Activated CD8-positive, alpha-beta memory T cell treated with anti-CD3 and anti-CD28 coated beads for 24 hours (primary cell): Measurements from ENCODE around the gene NTMT1.
"Not testable (repeated sequence)": the region's sequence is repeated elsewhere in the genome, so short reads cannot be mapped to it uniquely, and the experiment has no call there.

Source experiments
- DNase-seq: peaks from one replicate; pipeline ENCODE4 v3.0.0-alpha.2; 2020

Gene NTMT1

DNA sequence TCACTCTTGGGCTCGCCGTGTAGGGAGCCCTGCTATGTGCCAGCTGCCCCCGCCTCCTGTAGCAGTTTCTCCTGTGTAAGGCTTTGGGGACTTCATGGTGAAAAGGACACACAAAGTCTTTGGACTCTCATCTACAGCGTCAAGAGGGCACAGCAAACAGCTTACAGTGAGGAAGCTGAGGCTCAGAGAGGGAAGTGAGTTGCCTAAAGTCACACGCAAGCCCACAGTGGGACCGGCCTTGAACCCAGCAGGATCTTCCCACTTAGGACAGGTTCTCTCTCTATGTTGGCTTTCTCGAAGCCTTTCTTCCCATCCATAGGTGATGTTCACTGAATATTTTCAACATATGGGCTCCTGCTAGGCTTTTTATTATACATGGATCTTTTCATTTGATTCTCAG is 29.7 kb downstream of the NTMT1 start:
- DNase-seq, result no peak

- DNase-seq, result no peak
Observed at GRCh38 chr9:129656795-129657390, 30.9 kb downstream of the NTMT1 start.

- DNase-seq, result no peak
Observed at GRCh38 chr9:129661029-129661428, 35.1 kb downstream of the NTMT1 start.

GRCh38 chr9:129662239-129662638 is 36.3 kb downstream of the NTMT1 start:
- DNase-seq, result not testable (repeated sequence)

DNA sequence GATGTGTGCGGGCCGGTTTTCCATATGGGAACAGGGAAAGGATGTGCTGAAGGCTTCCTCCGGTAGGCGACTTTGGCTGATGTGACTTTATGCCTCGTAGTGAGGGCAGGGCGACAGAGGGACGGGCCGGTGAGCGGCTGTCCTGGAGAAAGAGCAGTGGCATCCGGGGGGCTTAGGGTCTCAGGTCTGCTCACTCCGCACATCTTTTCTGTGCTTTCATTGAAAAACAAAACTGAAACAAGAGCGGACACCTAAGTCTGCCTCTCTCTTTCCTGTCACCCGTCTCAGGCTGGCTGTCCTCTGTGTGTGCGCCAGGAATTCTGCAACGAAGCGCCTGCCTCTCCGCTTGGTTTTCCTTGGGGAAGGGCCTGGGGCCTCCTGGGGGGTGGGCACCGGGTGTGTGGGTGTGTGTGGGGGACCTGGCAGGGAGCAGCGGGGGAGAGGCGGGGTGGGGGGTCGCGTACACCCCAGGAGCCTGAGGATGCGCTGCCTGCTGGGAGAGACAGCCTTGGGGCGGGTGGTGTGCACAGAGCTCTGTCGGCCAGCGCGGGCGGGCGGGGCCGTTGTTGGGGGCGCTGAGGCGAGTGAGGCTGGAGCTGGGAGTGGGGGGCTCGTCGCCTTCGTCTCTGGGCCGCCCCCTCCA is 38.9 kb downstream of the NTMT1 start:
- DNase-seq, result no peak

DNA sequence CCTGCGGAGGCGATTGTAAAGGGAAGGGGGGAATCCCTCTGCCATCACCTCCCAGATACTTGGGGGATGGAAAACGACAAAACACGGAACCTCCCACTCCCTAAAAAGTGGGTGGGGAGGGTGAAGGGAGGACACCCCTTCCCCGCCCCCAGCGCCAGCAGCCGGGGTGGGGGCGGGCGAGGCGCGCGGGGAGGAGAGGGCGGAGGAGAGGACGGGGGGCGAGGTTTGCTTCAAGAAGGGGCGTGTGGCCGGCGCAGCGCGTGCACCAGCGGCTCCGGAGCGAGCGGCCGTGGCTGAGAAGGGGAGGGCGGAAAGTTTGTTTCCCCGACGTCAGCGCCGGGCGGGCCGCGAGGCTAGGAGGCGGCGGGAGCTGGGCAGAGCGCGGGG is 39.4 kb downstream of the NTMT1 start, which contains the start of gene PRRX2:
Gene PRRX2 (plus strand): TSS at position 259 of the 387 bp plus-strand sequence. CDS start 221 bp downstream, outside the sequence.
- peak; percentile 72 for DNase-seq

DNA sequence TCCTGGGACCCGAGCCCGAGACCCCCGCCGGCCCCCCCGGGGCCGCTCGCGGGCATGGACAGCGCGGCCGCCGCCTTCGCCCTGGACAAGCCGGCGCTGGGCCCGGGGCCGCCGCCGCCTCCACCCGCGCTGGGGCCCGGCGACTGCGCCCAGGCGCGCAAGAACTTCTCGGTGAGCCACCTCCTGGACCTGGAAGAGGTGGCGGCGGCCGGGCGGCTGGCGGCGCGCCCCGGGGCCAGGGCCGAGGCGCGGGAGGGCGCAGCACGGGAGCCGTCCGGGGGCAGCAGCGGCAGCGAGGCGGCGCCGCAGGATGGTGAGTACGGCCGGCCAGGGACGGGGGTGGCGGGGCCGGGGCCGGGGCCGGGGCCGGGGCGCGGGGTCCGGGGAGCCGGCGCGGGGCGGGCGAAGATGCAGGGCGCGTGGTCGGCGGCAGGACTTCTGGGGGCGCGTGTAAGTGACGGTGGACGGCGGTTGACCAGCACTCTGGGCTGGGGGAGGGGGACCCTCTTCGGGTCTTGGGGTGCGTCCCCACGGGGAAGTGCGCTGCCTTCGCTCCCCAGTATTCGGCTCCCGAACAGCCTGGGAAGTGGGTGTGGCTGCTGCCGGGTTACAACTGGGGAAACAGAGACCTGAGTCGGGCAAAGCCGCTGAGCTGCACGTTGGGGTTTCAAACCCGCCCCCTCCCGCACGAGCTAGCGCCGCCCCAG is 40.0 kb downstream of the NTMT1 start:
- no peak for DNase-seq

GRCh38 chr9:129666575-129666974 is 40.6 kb downstream of the NTMT1 start:
- no peak for DNase-seq

- no peak for DNase-seq
Observed at GRCh38 chr9:129667378-129667777, 41.4 kb downstream of the NTMT1 start.

GRCh38 chr9:129667850-129668249 is 41.9 kb downstream of the NTMT1 start:
- no peak for DNase-seq

GRCh38 chr9:129669141-129669718 is 43.3 kb downstream of the NTMT1 start:
- no peak for DNase-seq

DNA sequence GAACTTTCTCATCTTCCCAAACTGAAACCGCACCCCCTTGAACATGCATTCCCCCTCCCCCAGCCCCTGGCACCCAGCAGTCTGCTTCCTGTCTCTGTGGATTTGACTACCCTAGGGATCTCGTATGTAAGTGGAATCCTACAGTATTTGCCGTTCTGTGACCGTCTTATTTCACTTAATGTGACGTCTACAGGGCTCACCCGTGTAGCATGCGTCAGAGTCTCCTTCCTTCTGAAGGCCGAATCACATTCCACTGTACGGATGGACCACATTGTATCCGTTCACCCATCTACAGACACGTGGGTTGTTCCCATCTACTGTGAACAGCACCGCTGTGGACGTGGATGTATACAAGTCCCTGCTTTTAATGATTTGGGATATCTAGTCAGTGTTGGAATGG is 44.0 kb downstream of the NTMT1 start:
- no peak for DNase-seq

- DNase-seq, result no peak
Observed at GRCh38 chr9:129671065-129671464, 45.1 kb downstream of the NTMT1 start.

DNA sequence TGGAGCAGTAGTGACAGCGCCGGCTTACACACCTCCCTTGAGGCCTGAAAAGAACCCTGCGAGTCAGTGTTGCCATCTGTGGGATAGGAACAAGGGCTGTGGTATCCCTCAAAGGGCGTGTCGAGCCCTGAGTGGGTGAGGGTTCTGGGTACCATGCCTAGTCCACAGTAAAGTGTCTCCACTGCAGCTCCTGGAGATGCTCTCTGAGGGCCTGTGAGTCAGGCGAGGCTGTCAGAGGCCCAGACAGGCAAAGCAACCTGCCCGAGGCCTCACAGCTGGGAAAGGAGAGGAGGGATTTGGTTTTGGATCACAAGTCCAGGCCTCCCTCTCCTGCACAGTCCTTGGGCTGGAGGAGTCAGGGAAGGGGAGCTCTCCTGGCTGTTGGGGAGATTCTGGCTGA is 45.6 kb downstream of the NTMT1 start:
- DNase-seq, result no peak

DNA sequence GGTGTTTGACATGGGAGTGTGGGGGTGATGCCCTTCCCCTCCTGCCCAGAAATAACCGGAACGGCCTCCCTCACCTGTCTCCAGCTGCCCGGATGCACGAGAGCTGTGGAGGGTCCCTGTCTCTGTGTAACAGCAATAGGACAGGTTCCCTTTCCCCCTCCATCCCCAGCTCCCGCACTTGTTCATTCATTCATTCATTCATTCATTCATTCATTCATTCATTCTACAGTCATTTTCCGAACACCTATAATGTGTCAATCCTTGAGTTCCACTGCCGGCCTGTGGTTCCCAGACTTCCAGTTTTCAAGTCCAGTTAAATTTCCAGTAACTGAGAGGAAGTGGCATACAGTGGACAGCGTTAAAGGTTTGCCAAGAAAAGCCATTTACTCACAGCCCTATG is 46.7 kb downstream of the NTMT1 start:
- no peak for DNase-seq

DNA sequence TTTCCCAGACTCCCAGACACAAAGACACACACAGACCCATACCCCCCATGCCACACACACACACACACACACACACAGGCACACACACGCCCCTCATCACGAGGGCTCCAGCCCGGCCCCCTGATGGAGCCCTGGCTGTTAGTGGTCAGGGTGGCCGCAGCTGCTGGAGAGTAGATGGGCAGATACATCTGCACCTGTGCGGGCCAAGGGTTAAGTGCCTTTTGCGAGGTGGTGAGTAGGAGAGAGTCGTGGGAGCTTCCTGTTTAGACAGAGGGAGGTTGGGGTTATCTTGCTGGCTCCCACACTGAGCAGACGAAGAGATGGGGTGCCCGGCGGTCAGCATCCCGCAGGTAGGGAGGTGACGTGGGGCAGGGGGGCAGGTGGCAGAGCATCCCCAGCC is 47.6 kb downstream of the NTMT1 start:
- DNase-seq, result no peak

DNA sequence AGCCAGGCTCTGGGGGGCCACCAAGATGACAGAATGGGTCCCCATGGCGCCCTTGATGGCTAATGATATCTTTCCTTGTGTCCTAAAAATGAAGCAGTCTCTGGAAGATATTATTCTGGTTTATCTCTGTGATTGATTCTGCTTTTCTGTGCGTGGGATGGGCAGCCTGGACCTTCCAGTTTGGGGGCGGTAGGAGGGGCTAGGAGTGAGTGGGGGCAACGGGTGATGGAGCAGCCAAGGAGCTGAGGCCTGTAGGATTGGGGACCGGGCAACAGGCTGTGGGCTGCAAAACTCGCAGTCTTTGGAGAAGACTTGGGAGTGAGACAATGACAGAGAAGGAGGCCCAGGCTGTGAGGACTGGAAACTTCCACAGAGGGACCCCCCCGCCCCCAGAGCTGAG is 48.3 kb downstream of the NTMT1 start:
- DNase-seq, result no peak

GRCh38 chr9:129675620-129676019 is 49.7 kb downstream of the NTMT1 start:
- DNase-seq, result no peak

GRCh38 chr9:129676287-129676686 is 50.3 kb downstream of the NTMT1 start:
- no peak for DNase-seq

DNA sequence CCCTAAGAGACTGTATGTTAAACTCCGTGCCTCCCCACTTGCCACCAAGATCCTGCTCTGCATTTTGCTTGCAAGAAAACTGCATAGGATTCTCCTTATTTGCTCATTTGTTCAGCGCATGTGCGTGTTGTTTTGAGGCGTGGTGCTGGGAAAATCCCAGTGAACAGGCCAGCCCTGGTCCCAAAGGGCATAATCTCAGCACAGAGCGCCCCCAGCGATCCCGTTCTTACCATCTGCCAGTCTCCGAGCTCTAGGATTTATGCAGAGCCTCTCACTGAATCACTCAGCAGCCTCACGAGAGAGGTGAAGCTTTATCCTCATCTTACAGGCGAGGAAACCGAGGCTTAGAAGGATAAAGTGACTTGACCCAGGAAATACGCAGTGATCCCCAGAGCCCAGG is 51.0 kb downstream of the NTMT1 start:
- DNase-seq, result no peak

DNA sequence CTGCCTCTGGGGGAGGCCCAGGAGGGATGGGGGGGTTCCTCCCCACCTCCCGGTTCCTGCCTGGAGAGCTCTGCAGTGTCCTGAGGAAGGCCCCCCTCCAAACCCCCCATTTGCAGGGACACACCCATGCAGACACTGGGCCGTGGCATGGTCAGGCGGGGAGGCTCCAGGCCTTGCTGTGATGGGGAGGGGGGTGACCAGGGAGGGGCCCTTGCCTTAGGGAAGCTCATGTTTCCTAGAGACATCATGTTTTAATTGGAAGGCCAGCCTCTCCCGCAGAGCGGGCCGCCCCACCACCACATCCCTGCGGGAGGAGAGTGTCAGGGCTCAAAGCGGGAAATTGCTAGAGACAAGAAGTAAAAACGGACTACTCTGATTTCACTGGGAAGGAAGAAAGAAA is 51.5 kb downstream of the NTMT1 start:
- DNase-seq, result no peak

GRCh38 chr9:129678844-129679243 is 52.9 kb downstream of the NTMT1 start:
- no peak for DNase-seq

DNA sequence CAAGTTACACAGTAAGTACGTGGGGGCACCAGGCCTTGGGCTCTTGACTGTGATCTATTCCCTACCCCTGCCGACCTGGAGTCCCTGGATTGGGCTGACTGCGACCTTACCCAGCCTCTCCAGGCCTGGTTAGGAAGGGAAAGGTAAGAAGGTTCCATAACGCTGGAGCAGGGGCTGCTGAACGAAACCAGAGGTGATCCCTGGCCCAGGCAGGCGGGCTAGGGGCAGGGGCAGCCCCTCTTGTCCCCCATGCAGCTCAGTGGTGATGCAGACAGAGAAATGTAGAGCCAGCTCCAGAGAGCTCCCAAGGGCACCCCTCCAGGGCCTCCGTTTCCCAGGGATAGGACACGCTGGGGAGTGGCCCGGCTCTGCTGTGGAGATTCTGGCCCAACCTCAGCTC is 53.6 kb downstream of the NTMT1 start:
- no peak for DNase-seq

DNA sequence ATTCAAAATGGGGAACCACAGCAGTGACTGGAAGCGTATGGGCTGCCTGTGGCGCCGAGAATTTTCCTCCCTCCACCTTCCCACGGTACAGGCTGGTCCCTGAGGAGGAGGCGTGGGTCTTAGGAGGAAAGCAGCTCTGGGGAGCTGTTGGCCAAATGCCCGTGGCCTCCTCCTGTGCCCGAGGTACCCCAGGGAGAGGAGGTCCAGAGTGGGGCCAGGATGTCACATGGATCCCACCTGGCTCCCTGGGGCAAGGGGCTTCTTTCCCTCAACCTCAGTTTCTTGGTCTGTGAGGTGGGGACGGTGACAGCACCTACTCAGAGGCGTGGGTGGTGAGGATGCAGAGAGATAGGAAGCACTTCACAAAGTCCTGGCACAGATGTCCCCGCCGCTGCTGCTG is 56.0 kb downstream of the NTMT1 start:
- DNase-seq, result no peak
